ENCODE data around the gene TEAD1. TPM values are rescaled to one million over a fixed set of nuclear protein-coding genes. Genes with fewer than 3 reads are reported as not detected.
"Not testable (repeated sequence)": the region's sequence is repeated elsewhere in the genome, so short reads cannot be mapped to it uniquely, and the experiment has no call there.

The TEAD1 gene
- polyA plus RNA-seq, 1 experiment: 113 TPM

GRCh38 chr11:12756454-12756806 is 82.2 kb downstream of the TEAD1 start:
- POLR2A ChIA-PET: no interaction called here
- Histone ChIP-seq H3K4me3 (ENCODE audit: low read depth, low read length) (no peak overlapping the region), H3K27ac (ENCODE audit: low read depth, low read length) (no peak overlapping the region), H3K27me3 (ENCODE audit: control insufficient read depth, insufficient read depth, low read length) (no peaks in the 10 kb centered on the region), H3K9me3 (ENCODE audit: control insufficient read depth, insufficient read depth, low read length) (no peaks in the 10 kb centered on the region)
- CTCF ChIA-PET: no interaction called here
- DNase-seq (ENCODE audit: low read depth, low spot score): no peak
- no peak for TF ChIP-seq CTCF (IDR thresholded peaks at IDR 0.05; ENCODE audit: low read depth, low read length)

- H3K27me3 ChIP-seq (ENCODE audit: control insufficient read depth, insufficient read depth, low read length): no peaks in the 10 kb centered on the region
- no peaks in the 10 kb centered on the region for H3K9me3 ChIP-seq (ENCODE audit: control insufficient read depth, insufficient read depth, low read length)
- CTCF ChIA-PET: no interaction called here
- TF ChIP-seq CTCF (IDR thresholded peaks at IDR 0.05; ENCODE audit: low read depth, low read length): no peak
- H3K27ac ChIP-seq (ENCODE audit: low read depth, low read length): no peak overlapping the region
- POLR2A ChIA-PET: no interaction called here
- no peak overlapping the region for H3K4me3 ChIP-seq (ENCODE audit: low read depth, low read length)
- DNase-seq (ENCODE audit: low read depth, low spot score): no peak
Measured at GRCh38 chr11:12756867-12757266, 82.6 kb downstream of the TEAD1 start.

GRCh38 chr11:12757416-12757815 is 83.2 kb downstream of the TEAD1 start:
- Histone ChIP-seq H3K9me3 (ENCODE audit: control insufficient read depth, insufficient read depth, low read length) (no peaks in the 10 kb centered on the region), H3K27ac (ENCODE audit: low read depth, low read length) (no peak overlapping the region), H3K4me3 (ENCODE audit: low read depth, low read length) (no peak overlapping the region), H3K27me3 (ENCODE audit: control insufficient read depth, insufficient read depth, low read length) (no peaks in the 10 kb centered on the region)
- no peak for TF ChIP-seq CTCF (IDR thresholded peaks at IDR 0.05; ENCODE audit: low read depth, low read length)
- CTCF ChIA-PET: no interaction called here
- no peak for DNase-seq (ENCODE audit: low read depth, low spot score)
- POLR2A ChIA-PET: no interaction called here

GRCh38 chr11:12758117-12758516 is 83.9 kb downstream of the TEAD1 start:
- CTCF ChIA-PET: interaction anchor here (1.1 kb wide), 1 partner anchor 70 kb away, joined by 4 read pairs; no protein-coding TSS in a partner anchor
- POLR2A ChIA-PET; H3K27me3 ChIP-seq (ENCODE audit: control insufficient read depth, insufficient read depth, low read length); H3K4me3 ChIP-seq (ENCODE audit: low read depth, low read length); H3K9me3 ChIP-seq (ENCODE audit: control insufficient read depth, insufficient read depth, low read length); DNase-seq (ENCODE audit: low read depth, low spot score); H3K27ac ChIP-seq (ENCODE audit: low read depth, low read length): not testable (repeated sequence)

- H3K27ac ChIP-seq (ENCODE audit: low read depth, low read length): no peak overlapping the region
- TF ChIP-seq CTCF (IDR thresholded peaks at IDR 0.05; ENCODE audit: low read depth, low read length): peak; percentile 60
- H3K9me3 ChIP-seq (ENCODE audit: control insufficient read depth, insufficient read depth, low read length): no peaks in the 10 kb centered on the region
- ChIA-PET POLR2A (no interaction called here), CTCF (interaction anchor here (2.7 kb wide), 1 partner anchor 430 kb away, joined by 8 read pairs; no protein-coding TSS in a partner anchor)
- H3K27me3 ChIP-seq (ENCODE audit: control insufficient read depth, insufficient read depth, low read length): no peaks in the 10 kb centered on the region
- H3K4me3 ChIP-seq (ENCODE audit: low read depth, low read length): no peak overlapping the region
- peak; percentile 18 for DNase-seq (ENCODE audit: low read depth, low spot score)
Measured at GRCh38 chr11:12761029-12761428, 86.8 kb downstream of the TEAD1 start.

GRCh38 chr11:12762278-12762677 is 88.1 kb downstream of the TEAD1 start:
- no peak overlapping the region for H3K27ac ChIP-seq (ENCODE audit: low read depth, low read length)
- no peaks in the 10 kb centered on the region for H3K27me3 ChIP-seq (ENCODE audit: control insufficient read depth, insufficient read depth, low read length)
- ChIA-PET CTCF (no interaction called here), POLR2A (no interaction called here)
- DNase-seq (ENCODE audit: low read depth, low spot score): no peak
- H3K9me3 ChIP-seq (ENCODE audit: control insufficient read depth, insufficient read depth, low read length): no peaks in the 10 kb centered on the region
- no peak for TF ChIP-seq CTCF (IDR thresholded peaks at IDR 0.05; ENCODE audit: low read depth, low read length)
- no peak overlapping the region for H3K4me3 ChIP-seq (ENCODE audit: low read depth, low read length)

Measured in AG04450 (cell line).